Measurements from ENCODE around the gene NOP58.
"Not testable (repeated sequence)": the region's sequence is repeated elsewhere in the genome, so short reads cannot be mapped to it uniquely, and the experiment has no call there.

The NOP58 gene

DNA sequence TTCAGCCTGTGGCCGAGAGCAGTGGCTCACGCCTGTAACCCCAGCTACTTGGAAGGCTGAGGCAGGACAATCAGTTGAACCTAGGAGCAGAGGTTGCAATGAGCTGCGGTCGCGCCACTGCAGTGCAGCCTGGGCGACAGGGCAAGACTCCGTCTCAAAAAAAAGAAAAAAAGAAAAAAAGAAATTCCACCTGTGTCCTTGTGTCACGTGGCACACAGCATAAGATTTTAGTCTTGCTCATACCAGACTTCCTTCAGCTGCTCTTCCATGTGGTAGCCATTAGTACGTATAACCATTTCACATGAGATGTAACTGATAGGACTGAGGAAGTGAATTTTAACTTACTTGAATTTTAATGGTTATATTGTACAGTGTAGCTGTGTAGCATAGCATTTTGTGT is 4.0 kb downstream of the NOP58 start:
- Histone ChIP-seq H3K27ac (ENCODE audit: extremely low read depth, low read depth, low read length) (no peak overlapping the region), H3K4me1 (ENCODE audit: control insufficient read depth, insufficient read depth, low read length) (peaks cover 6% of the 10 kb centered on the region), H3K36me3 (ENCODE audit: control insufficient read depth in 2 of 2, insufficient read depth in 1 of 2, low read length in 2 of 2) (peaks cover 4 to 7% of the 10 kb centered on the region in 2 experiments; a peak in 2 of 3 replicates), H3K4me3 (ENCODE audit: low read depth, low read length) (no peak overlapping the region), H3K9me3 (ENCODE audit: control insufficient read depth, insufficient read depth, low read depth, low read length) (no peaks in the 10 kb centered on the region)
- peak; percentile 24; the same call in 1 of the 2 replicates for TF ChIP-seq ZNF600 (tag by site-specific recombination; IDR thresholded peaks at IDR 0.05)
- TF ChIP-seq ZNF501 (tag by site-specific recombination; IDR thresholded peaks at IDR 0.05) = 0 out of 2 replicates have a peak, but pooled peaks have one; percentile 23
- TF ChIP-seq, protein P1, sequence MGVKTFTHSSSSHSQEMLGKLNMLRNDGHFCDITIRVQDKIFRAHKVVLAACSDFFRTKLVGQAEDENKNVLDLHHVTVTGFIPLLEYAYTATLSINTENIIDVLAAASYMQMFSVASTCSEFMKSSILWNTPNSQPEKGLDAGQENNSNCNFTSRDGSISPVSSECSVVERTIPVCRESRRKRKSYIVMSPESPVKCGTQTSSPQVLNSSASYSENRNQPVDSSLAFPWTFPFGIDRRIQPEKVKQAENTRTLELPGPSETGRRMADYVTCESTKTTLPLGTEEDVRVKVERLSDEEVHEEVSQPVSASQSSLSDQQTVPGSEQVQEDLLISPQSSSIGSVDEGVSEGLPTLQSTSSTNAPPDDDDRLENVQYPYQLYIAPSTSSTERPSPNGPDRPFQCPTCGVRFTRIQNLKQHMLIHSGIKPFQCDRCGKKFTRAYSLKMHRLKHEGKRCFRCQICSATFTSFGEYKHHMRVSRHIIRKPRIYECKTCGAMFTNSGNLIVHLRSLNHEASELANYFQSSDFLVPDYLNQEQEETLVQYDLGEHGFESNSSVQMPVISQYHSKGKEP (tag by site-specific recombination; IDR thresholded peaks at IDR 0.05) = peak; percentile 81
- TF ChIP-seq ZNF302 (tag by site-specific recombination; IDR thresholded peaks at IDR 0.05; ENCODE audit: low read depth) = no peak
- TF ChIP-seq ZSCAN16 (tag by site-specific recombination; IDR thresholded peaks at IDR 0.05) = no peak
- TF ChIP-seq, protein P2, sequence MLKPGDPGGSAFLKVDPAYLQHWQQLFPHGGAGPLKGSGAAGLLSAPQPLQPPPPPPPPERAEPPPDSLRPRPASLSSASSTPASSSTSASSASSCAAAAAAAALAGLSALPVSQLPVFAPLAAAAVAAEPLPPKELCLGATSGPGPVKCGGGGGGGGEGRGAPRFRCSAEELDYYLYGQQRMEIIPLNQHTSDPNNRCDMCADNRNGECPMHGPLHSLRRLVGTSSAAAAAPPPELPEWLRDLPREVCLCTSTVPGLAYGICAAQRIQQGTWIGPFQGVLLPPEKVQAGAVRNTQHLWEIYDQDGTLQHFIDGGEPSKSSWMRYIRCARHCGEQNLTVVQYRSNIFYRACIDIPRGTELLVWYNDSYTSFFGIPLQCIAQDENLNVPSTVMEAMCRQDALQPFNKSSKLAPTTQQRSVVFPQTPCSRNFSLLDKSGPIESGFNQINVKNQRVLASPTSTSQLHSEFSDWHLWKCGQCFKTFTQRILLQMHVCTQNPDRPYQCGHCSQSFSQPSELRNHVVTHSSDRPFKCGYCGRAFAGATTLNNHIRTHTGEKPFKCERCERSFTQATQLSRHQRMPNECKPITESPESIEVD (tag by site-specific recombination; IDR thresholded peaks at IDR 0.05) = peak; percentile 70
- TF ChIP-seq SCRT1 (tag by site-specific recombination; IDR thresholded peaks at IDR 0.05; ENCODE audit: borderline replicate concordance) = peak; percentile 91
- TF ChIP-seq ZNF837 (tag by site-specific recombination; IDR thresholded peaks at IDR 0.05) = no peak
- 0 out of 2 replicates have a peak, but pooled peaks have one; percentile 10 for TF ChIP-seq SP7 (tag by site-specific recombination; IDR thresholded peaks at IDR 0.05)
- no peak for TF ChIP-seq ZNF785 (tag by site-specific recombination; IDR thresholded peaks at IDR 0.05)
- TF ChIP-seq ZNF366 (tag by site-specific recombination; conservative IDR thresholded peaks at IDR 0.05) = peak; percentile 37; the same call in 1 of the 2 replicates
- TF ChIP-seq OSR2 (tag by site-specific recombination; IDR thresholded peaks at IDR 0.05) = peak; percentile 22; the same call in 1 of the 2 replicates
- peak; percentile 74 for TF ChIP-seq ZBTB17 (tag by site-specific recombination; IDR thresholded peaks at IDR 0.05)
- TF ChIP-seq, protein P3, sequence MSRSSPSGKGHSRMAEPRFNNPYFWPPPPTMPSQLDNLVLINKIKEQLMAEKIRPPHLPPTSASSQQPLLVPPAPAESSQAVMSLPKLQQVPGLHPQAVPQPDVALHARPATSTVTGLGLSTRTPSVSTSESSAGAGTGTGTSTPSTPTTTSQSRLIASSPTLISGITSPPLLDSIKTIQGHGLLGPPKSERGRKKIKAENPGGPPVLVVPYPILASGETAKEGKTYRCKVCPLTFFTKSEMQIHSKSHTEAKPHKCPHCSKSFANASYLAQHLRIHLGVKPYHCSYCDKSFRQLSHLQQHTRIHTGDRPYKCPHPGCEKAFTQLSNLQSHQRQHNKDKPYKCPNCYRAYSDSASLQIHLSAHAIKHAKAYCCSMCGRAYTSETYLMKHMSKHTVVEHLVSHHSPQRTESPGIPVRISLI (tag by site-specific recombination; IDR thresholded peaks at IDR 0.05) = peak; percentile 94
- peak; percentile 90 for TF ChIP-seq SCRT2 (tag by site-specific recombination; IDR thresholded peaks at IDR 0.05)
- TF ChIP-seq PRDM1 (tag by site-specific recombination; IDR thresholded peaks at IDR 0.05) = 0 out of 2 replicates have a peak, but pooled peaks have one; percentile 12
- ChIA-PET CTCF (interaction anchor here (0.7 to 3.2 kb wide), 3 partner anchors 9 to 474 kb away, joined by 4 to 21 read pairs (median 4); no protein-coding TSS in a partner anchor), POLR2A (no interaction called here)

DNA sequence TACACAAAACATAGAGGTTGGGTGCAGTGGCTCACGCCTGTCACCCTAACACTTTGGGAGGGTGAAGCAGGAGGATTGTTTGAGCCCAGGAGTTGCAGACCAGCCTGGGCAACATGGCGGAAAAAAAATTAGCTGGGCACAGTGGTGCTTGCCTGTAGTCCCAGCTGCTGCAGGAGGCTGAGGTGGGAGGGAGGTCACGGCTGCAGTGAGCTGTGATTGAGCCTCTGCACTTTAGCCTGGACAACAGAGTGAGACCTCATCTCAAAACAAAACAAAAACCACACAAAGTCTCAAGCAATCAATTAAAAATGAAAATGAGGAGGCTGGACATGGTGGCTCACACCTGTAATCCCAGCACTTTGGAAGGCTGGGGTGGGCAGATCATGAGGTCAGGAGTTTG is 4.9 kb downstream of the NOP58 start:
- peak; percentile 93 for TF ChIP-seq ZNF121 (tag by site-specific recombination; IDR thresholded peaks at IDR 0.05)
- TF ChIP-seq ZBTB17 (tag by site-specific recombination; IDR thresholded peaks at IDR 0.05) = peak; percentile 17; the same call in 1 of the 2 replicates
- no peak for TF ChIP-seq SCRT2 (tag by site-specific recombination; IDR thresholded peaks at IDR 0.05)
- peaks cover 8 to 9% of the 10 kb centered on the region in 2 experiments; a peak in 2 of 3 replicates for H3K36me3 ChIP-seq (ENCODE audit: control insufficient read depth in 2 of 2, insufficient read depth in 1 of 2, low read length in 2 of 2)
- peaks cover 6% of the 10 kb centered on the region for H3K4me1 ChIP-seq (ENCODE audit: control insufficient read depth, insufficient read depth, low read length)
- ChIA-PET POLR2A (no interaction called here), CTCF (interaction anchor here (0.6 to 1.0 kb wide), 2 partner anchors 9 to 11 kb away, joined by 3 to 4 read pairs; no protein-coding TSS in a partner anchor)
- H3K9me3 ChIP-seq (ENCODE audit: control insufficient read depth, insufficient read depth, low read depth, low read length) = no peaks in the 10 kb centered on the region
- H3K4me3 ChIP-seq (ENCODE audit: low read depth, low read length) = no peak overlapping the region
- H3K27ac ChIP-seq (ENCODE audit: extremely low read depth, low read depth, low read length) = no peak overlapping the region

DNA sequence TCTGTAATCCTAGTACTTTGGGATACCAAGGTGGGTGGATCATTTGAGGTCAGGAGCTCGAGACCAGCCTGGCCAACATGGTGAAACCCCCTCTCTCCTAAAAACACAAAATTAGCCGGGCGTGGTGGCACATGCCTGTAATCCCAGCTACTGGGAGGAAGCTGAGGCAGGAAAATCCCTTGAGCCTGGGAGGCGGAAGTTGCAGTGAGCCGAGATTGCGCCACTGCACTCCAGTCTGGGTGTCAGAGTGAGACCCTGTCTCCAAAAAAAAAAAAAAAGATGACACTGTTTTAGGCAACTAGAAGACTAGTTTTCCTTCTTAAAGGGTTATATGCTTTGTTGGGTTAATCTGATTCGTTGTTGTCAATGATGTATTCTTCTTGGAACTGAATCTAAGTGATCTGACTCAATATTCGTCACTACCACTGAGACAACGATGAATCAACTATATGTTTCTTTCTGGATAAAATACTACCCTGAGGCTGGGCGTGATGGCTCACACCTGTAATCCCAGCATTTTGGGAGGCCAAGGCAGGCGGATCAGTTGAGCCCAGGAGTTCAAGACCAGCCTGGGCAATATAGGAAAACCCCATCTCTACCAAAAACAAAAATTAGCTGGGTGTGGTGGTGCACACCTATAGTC is 10.6 kb downstream of the NOP58 start:
- H3K4me3 ChIP-seq (ENCODE audit: low read depth, low read length); H3K27ac ChIP-seq (ENCODE audit: extremely low read depth, low read depth, low read length); CTCF ChIA-PET; H3K9me3 ChIP-seq (ENCODE audit: control insufficient read depth, insufficient read depth, low read depth, low read length); POLR2A ChIA-PET: not testable (repeated sequence)
- peaks cover 45 to 53% of the 10 kb centered on the region in 2 experiments for H3K36me3 ChIP-seq (ENCODE audit: control insufficient read depth in 2 of 2, insufficient read depth in 1 of 2, low read length in 2 of 2)
- H3K4me1 ChIP-seq (ENCODE audit: control insufficient read depth, insufficient read depth, low read length) = peaks cover 15% of the 10 kb centered on the region

All from HEK293 (cell line).